SU-DHL-6 (cell line): ENCODE results near the gene RABGGTB.

Experiments used
- H2AFZ ChIP-seq: fragments of 200-600 bp; sonication (generic); 2 replicates; pipeline ENCODE4 v1.6.1; 2014; ENCODE audit warnings: low read depth, mild to moderate bottlenecking, moderate library complexity, mixed read lengths, antibody characterized with exemption, low read length; ENCODE audit not compliant: severe bottlenecking
- H3F3A ChIP-seq: fragments of 200-600 bp; shearing (Covaris generic); 2 replicates; pipeline ENCODE4 v1.6.0; 2016; ENCODE audit warnings: antibody characterized with exemption, mild to moderate bottlenecking; ENCODE audit not compliant: insufficient read depth
- H3K27ac ChIP-seq: fragments of 200-600 bp; sonication (generic); 2 replicates; pipeline ENCODE4 v1.5.1; 2016; ENCODE audit warnings: low read depth, mild to moderate bottlenecking, low read length, moderate library complexity, mixed read lengths
- H3K27me3 ChIP-seq: fragments of 200-600 bp; sonication (generic), shearing (Covaris generic); 2 replicates; pipeline ENCODE4 v1.6.0; 2014; ENCODE audit warnings: mild to moderate bottlenecking, low read length
- H3K36me3 ChIP-seq: fragments of 200-600 bp; sonication (generic); 2 replicates; pipeline ENCODE4 v1.6.1; 2014; ENCODE audit warnings: mild to moderate bottlenecking, low read length, mixed read lengths
- H3K4me2 ChIP-seq: fragments of 300-600, 200-600 bp; shearing (Covaris generic), sonication (generic); 2 replicates; pipeline ENCODE4 v1.6.0; 2014; ENCODE audit warnings: low read length, low read depth, mild to moderate bottlenecking; ENCODE audit not compliant: poor library complexity, severe bottlenecking
- H3K4me3 ChIP-seq: fragments of 200-600 bp; sonication (generic); 2 replicates; pipeline ENCODE4 v1.5.1; 2014; ENCODE audit warnings: antibody characterized with exemption, low read length, mild to moderate bottlenecking, mixed read lengths; ENCODE audit not compliant: insufficient read depth, poor library complexity, severe bottlenecking
- H3K79me2 ChIP-seq: fragments of 200-600 bp; sonication (generic); 2 replicates; pipeline ENCODE4 v1.6.1; 2014; ENCODE audit warnings: mild to moderate bottlenecking, low read length, moderate library complexity; ENCODE audit not compliant: insufficient read depth
- H3K9ac ChIP-seq: fragments of 200-600 bp; sonication (generic); 2 replicates; pipeline ENCODE4 v1.7.0; 2014; ENCODE audit warnings: mild to moderate bottlenecking, low read length
- H3K9me2 ChIP-seq: fragments of 200-600 bp; sonication (generic); replicated peaks from 2 replicates; pipeline ENCODE4 v1.6.1; 2014; ENCODE audit warnings: low read length; ENCODE audit not compliant: insufficient read depth
- H3K9me3 ChIP-seq: fragments of 200-600 bp; sonication (generic); 2 replicates; pipeline ENCODE4 v1.6.1; 2014; ENCODE audit warnings: low read length, mixed read lengths; ENCODE audit not compliant: insufficient read depth
- H4K20me1 ChIP-seq: fragments of 200-600 bp; sonication (generic); 2 replicates; pipeline ENCODE4 v1.6.1; 2014; ENCODE audit warnings: low read depth, mild to moderate bottlenecking, antibody characterized with exemption, low read length, moderate library complexity, mixed read lengths
- EZH2phosphoT487 ChIP-seq: fragments of 200-600 bp; sonication (generic), shearing (Covaris generic); conservative IDR thresholded peaks from 2 replicates; pipeline ENCODE4 v1.6.1; 2018; ENCODE audit warnings: mild to moderate bottlenecking, antibody characterized with exemption, low read length, moderate library complexity, mixed read lengths
- TF ChIP-seq, protein P1 (sequence below): fragments of 200-600 bp; sonication (generic); IDR thresholded peaks from one replicate; pipeline ENCODE4 v1.5.1; 2017; ENCODE audit warnings: antibody characterized with exemption, mild to moderate bottlenecking, low read length, moderate library complexity; ENCODE audit not compliant: insufficient read depth, poor library complexity, severe bottlenecking

The RABGGTB gene

DNA sequence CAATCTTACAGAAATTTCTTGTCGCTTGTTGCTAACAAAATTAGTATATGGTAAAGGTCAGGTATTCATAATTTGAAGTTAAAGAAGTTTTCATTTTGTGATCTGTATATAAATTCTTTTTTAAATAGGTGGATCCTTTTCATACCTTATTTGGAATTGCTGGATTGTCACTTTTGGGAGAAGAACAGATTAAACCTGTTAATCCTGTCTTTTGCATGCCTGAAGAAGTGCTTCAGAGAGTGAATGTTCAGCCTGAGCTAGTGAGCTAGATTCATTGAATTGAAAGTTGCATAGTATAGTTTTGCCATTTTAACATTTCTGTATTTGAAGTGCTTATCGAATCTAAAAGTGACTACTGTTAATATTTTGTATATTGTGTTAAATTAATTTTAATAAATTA, 8.3 kb downstream of the RABGGTB start:
- Histone ChIP-seq H3K4me3 (no peak overlapping the region), H3K36me3 (peaks cover 64% of the 10 kb centered on the region)

DNA sequence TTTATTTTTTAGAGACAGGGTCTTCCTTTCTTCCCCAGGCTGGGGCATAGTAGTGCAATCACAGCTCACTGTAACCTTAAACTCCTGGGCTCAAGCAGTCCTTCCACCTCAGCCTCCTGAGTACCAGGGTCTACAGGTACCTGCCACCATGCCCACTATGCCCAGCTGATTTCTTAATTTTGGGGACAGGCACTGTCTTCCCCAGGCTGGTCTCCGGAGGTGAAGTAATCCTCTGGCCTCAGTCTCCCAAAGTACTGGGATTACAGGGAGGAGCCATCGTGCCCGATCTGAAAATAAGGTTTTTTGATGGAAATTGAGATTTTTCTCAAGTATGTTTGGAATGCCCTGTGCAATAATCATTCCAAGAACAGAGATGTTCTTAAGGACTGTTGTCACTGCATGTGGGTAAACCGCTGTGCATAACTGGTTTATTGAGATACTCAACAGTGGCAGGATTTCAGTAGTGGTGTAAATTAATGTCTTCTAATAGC, 9.7 kb downstream of the RABGGTB start:
- no peak overlapping the region for H3K4me2 ChIP-seq
- H3K27ac ChIP-seq: no peak overlapping the region
- TF ChIP-seq EZH2phosphoT487: no peak
- TF ChIP-seq, protein P1, sequence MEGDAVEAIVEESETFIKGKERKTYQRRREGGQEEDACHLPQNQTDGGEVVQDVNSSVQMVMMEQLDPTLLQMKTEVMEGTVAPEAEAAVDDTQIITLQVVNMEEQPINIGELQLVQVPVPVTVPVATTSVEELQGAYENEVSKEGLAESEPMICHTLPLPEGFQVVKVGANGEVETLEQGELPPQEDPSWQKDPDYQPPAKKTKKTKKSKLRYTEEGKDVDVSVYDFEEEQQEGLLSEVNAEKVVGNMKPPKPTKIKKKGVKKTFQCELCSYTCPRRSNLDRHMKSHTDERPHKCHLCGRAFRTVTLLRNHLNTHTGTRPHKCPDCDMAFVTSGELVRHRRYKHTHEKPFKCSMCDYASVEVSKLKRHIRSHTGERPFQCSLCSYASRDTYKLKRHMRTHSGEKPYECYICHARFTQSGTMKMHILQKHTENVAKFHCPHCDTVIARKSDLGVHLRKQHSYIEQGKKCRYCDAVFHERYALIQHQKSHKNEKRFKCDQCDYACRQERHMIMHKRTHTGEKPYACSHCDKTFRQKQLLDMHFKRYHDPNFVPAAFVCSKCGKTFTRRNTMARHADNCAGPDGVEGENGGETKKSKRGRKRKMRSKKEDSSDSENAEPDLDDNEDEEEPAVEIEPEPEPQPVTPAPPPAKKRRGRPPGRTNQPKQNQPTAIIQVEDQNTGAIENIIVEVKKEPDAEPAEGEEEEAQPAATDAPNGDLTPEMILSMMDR: no peak
- H3K9me3 ChIP-seq: no peaks in the 10 kb centered on the region
- H4K20me1 ChIP-seq: peaks cover 36% of the 10 kb centered on the region
- H3K4me3 ChIP-seq: no peak overlapping the region
- H3F3A ChIP-seq: peaks cover 99% of the 10 kb centered on the region
- H3K9me2 ChIP-seq: no peaks in the 10 kb centered on the region
- no peak overlapping the region for H3K9ac ChIP-seq
- H2AFZ ChIP-seq: no peak overlapping the region
- H3K79me2 ChIP-seq: peaks cover 21% of the 10 kb centered on the region
- peaks cover 51% of the 10 kb centered on the region for H3K36me3 ChIP-seq
- no peaks in the 10 kb centered on the region for H3K27me3 ChIP-seq

More for the DNA sequence above, 8.3 kb downstream of the RABGGTB start:
- no peak overlapping the region for H2AFZ ChIP-seq
- peaks cover 99% of the 10 kb centered on the region for H3F3A ChIP-seq
- H3K27ac ChIP-seq: no peak overlapping the region
- H4K20me1 ChIP-seq: peaks cover 49% of the 10 kb centered on the region
- H3K27me3 ChIP-seq: no peaks in the 10 kb centered on the region
- H3K9ac ChIP-seq: no peak overlapping the region
- H3K79me2 ChIP-seq: peaks cover 35% of the 10 kb centered on the region
- no peaks in the 10 kb centered on the region for H3K9me3 ChIP-seq
- TF ChIP-seq EZH2phosphoT487: no peak
- TF ChIP-seq, protein P1: no peak
- no peak overlapping the region for H3K4me2 ChIP-seq
- no peaks in the 10 kb centered on the region for H3K9me2 ChIP-seq

DNA sequence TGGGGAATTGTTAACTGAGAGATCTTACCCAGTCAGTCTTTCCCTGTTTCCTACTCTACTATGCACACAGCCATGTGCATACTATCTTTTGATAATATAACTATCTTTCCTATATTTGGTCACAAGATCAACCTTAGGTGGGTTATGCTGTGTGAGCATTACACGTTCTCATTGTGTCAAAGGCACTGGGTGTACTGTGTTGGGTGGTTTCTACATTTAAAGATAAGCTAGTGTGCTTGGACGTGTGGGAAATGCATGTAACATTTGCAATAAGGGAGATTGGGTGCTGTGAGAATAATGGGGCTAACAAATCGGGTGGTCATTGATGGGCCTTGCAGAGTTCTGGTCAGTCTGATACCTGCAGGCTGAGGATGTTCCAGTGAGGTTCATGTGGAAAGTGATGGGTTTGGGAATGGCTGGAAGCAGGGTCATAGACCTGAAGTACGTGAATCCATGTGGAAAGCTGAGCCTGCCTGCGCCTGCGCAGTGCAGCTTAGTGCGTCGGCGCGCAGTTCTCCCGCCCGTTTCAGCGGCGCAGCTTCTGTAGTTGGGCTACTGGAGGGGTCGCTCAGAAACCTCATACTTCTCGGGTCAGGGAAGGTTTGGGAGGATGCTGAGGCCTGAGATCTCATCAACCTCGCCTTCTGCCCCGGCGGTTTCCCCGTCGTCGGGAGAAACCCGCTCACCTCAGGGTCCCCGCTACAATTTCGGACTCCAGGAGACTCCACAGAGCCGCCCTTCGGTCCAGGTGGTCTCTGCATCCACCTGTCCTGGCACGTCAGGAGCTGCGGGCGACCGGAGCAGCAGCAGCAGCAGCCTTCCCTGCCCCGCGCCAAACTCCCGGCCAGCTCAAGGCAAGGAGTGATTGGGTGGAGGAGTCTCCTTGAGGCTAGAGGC, 10.6 kb downstream of the RABGGTB start, which contains the start of gene MSH4:
TSS of gene MSH4 (plus strand) at position 507 of the 897 bp plus-strand sequence. CDS start at position 611, 104 bp downstream.
- no peak within 1 kb of the TSS for H3K9ac ChIP-seq
- H3K9me3 ChIP-seq: no peaks in the 10 kb centered on the region
- no peak within 1 kb of the TSS for H3K27ac ChIP-seq
- no peaks in the 10 kb centered on the region for H3K9me2 ChIP-seq
- TF ChIP-seq EZH2phosphoT487: no peak
- TF ChIP-seq, protein P1: no peak
- peaks cover 27% of the 10 kb centered on the region for H4K20me1 ChIP-seq
- H3F3A ChIP-seq: peaks cover 91% of the 10 kb centered on the region
- peaks cover 12% of the 10 kb centered on the region for H3K79me2 ChIP-seq
- H2AFZ ChIP-seq: no peak within 1 kb of the TSS
- no peak within 1 kb of the TSS for H3K4me3 ChIP-seq
- H3K4me2 ChIP-seq: no peak within 1 kb of the TSS
- H3K27me3 ChIP-seq: no peaks in the 10 kb centered on the region
- H3K36me3 ChIP-seq: peaks cover 42% of the 10 kb centered on the region
